Measurements from ENCODE around the gene IL15. TPM values are rescaled to one million over a fixed set of nuclear protein-coding genes. Genes with fewer than 3 reads are reported as not detected.
"Not testable (repeated sequence)": the region's sequence is repeated elsewhere in the genome, so short reads cannot be mapped to it uniquely, and the experiment has no call there.

IL15 gene
- 8.2 TPM for polyA plus RNA-seq

- no peaks in the 10 kb centered on the region for H3K9me3 Mint-ChIP-seq
Observed at GRCh38 chr4:141636082-141636770, at the start of gene IL15. IL15 (plus strand) TSS chr4:141636583; CDS start chr4:141719465, 82,882 bp downstream.

GRCh38 chr4:141587897-141588296 is 48.5 kb upstream of the IL15 start:
- Mint-ChIP-seq H3K9me3 (peaks cover 9 to 21% (median 10%) of the 10 kb centered on the region in 3 donors), H3K27me3 (no peaks in the 10 kb centered on the region), H3K4me3 (no peak overlapping the region), H3K36me3 (no peaks in the 10 kb centered on the region), H3K4me1 (no peaks in the 10 kb centered on the region), H3K27ac (no peak overlapping the region)

More at GRCh38 chr4:141636082-141636770, at the start of gene IL15:
- Mint-ChIP-seq H3K27ac (peak within 1 kb of the TSS; percentile 85 to 96 (median 86)), H3K27me3 (no peaks in the 10 kb centered on the region), H3K4me1 (peaks cover 23 to 50% (median 27%) of the 10 kb centered on the region in 3 donors), H3K4me3 (peak within 1 kb of the TSS; percentile 88 to 99 (median 96)), H3K36me3 (no peaks in the 10 kb centered on the region)

GRCh38 chr4:141595531-141595930 is 40.9 kb upstream of the IL15 start:
- no peaks in the 10 kb centered on the region for H3K4me1 Mint-ChIP-seq
- H3K27ac Mint-ChIP-seq, result no peak overlapping the region
- H3K4me3 Mint-ChIP-seq, result no peak overlapping the region
- no peaks in the 10 kb centered on the region for H3K27me3 Mint-ChIP-seq
- peaks cover 0 to 3% (median 0%) of the 10 kb centered on the region in 3 donors for H3K9me3 Mint-ChIP-seq
- no peaks in the 10 kb centered on the region for H3K36me3 Mint-ChIP-seq

- Mint-ChIP-seq H3K27ac (no peak overlapping the region), H3K27me3 (peaks cover 8% of the 10 kb centered on the region), H3K9me3 (no peaks in the 10 kb centered on the region), H3K4me1 (peaks cover 0 to 2% (median 0%) of the 10 kb centered on the region in 3 donors), H3K4me3 (no peak overlapping the region), H3K36me3 (peaks cover 1% of the 10 kb centered on the region)
Observed at GRCh38 chr4:141599853-141600252, 36.5 kb upstream of the IL15 start.

- not testable (repeated sequence) for H3K4me1 Mint-ChIP-seq, H3K9me3 Mint-ChIP-seq, H3K36me3 Mint-ChIP-seq, H3K27ac Mint-ChIP-seq
- Mint-ChIP-seq H3K4me3 (peak overlapping the region in 3 of 4 donors; percentile 5 to 55 (median 35)), H3K27me3 (peaks cover 11% of the 10 kb centered on the region)
Observed at GRCh38 chr4:141604683-141605082, 31.7 kb upstream of the IL15 start.

- H3K27ac Mint-ChIP-seq, result no peak overlapping the region
- H3K4me1 Mint-ChIP-seq, result peaks cover 0 to 2% (median 0%) of the 10 kb centered on the region in 3 donors
- peaks cover 0 to 1% (median 0%) of the 10 kb centered on the region in 3 donors for H3K9me3 Mint-ChIP-seq
- no peak overlapping the region for H3K4me3 Mint-ChIP-seq
- H3K27me3 Mint-ChIP-seq, result peaks cover 11% of the 10 kb centered on the region
- peaks cover 1% of the 10 kb centered on the region for H3K36me3 Mint-ChIP-seq
Observed at GRCh38 chr4:141605425-141605856, 30.9 kb upstream of the IL15 start.

GRCh38 chr4:141609243-141609642 is 27.1 kb upstream of the IL15 start:
- peaks cover 0 to 1% (median 0%) of the 10 kb centered on the region in 3 donors for H3K9me3 Mint-ChIP-seq
- H3K4me1 Mint-ChIP-seq, result peaks cover 0 to 5% (median 2%) of the 10 kb centered on the region in 3 donors
- H3K4me3 Mint-ChIP-seq, result no peak overlapping the region
- H3K36me3 Mint-ChIP-seq, result no peaks in the 10 kb centered on the region
- H3K27me3 Mint-ChIP-seq, result peaks cover 8% of the 10 kb centered on the region
- H3K27ac Mint-ChIP-seq, result no peak overlapping the region

- no peaks in the 10 kb centered on the region for H3K36me3 Mint-ChIP-seq
- H3K4me3 Mint-ChIP-seq, result no peak overlapping the region
- peaks cover 0 to 1% (median 0%) of the 10 kb centered on the region in 3 donors for H3K9me3 Mint-ChIP-seq
- H3K4me1 Mint-ChIP-seq, result peaks cover 0 to 10% (median 8%) of the 10 kb centered on the region in 3 donors
- no peak overlapping the region for H3K27ac Mint-ChIP-seq
- peaks cover 4% of the 10 kb centered on the region for H3K27me3 Mint-ChIP-seq
Observed at GRCh38 chr4:141610365-141610764, 26.0 kb upstream of the IL15 start.

GRCh38 chr4:141614878-141615586 is 21.4 kb upstream of the IL15 start:
- H3K4me1 Mint-ChIP-seq, result peaks cover 0 to 13% (median 11%) of the 10 kb centered on the region in 3 donors
- peak overlapping the region in 2 of 4 donors; percentile 7 to 9 for H3K4me3 Mint-ChIP-seq
- H3K9me3 Mint-ChIP-seq, result peaks cover 0 to 4% (median 0%) of the 10 kb centered on the region in 3 donors
- no peaks in the 10 kb centered on the region for H3K27me3 Mint-ChIP-seq
- peaks cover 2% of the 10 kb centered on the region for H3K36me3 Mint-ChIP-seq
- no peak overlapping the region for H3K27ac Mint-ChIP-seq

- not testable (repeated sequence) for H3K27ac Mint-ChIP-seq, H3K36me3 Mint-ChIP-seq, H3K9me3 Mint-ChIP-seq, H3K4me3 Mint-ChIP-seq, H3K27me3 Mint-ChIP-seq
- peaks cover 0 to 13% (median 11%) of the 10 kb centered on the region in 3 donors for H3K4me1 Mint-ChIP-seq
Observed at GRCh38 chr4:141615587-141615918, 20.8 kb upstream of the IL15 start.

GRCh38 chr4:141620715-141621114 is 15.7 kb upstream of the IL15 start:
- Mint-ChIP-seq H3K27me3 (no peaks in the 10 kb centered on the region), H3K4me1 (peaks cover 0 to 3% (median 2%) of the 10 kb centered on the region in 3 donors), H3K4me3 (no peak overlapping the region), H3K27ac (no peak overlapping the region), H3K9me3 (peaks cover 0 to 4% (median 0%) of the 10 kb centered on the region in 3 donors), H3K36me3 (peaks cover 2% of the 10 kb centered on the region)

GRCh38 chr4:141625023-141625422 is 11.4 kb upstream of the IL15 start:
- no peak overlapping the region for H3K4me3 Mint-ChIP-seq
- H3K9me3 Mint-ChIP-seq, result no peaks in the 10 kb centered on the region
- no peaks in the 10 kb centered on the region for H3K4me1 Mint-ChIP-seq
- H3K27me3 Mint-ChIP-seq, result no peaks in the 10 kb centered on the region
- no peak overlapping the region for H3K27ac Mint-ChIP-seq
- H3K36me3 Mint-ChIP-seq, result no peaks in the 10 kb centered on the region

- Mint-ChIP-seq H3K4me1 (peaks cover 3 to 18% (median 8%) of the 10 kb centered on the region in 3 donors), H3K27ac (no peak overlapping the region), H3K4me3 (no peak overlapping the region), H3K27me3 (no peaks in the 10 kb centered on the region), H3K36me3 (no peaks in the 10 kb centered on the region), H3K9me3 (no peaks in the 10 kb centered on the region)
Observed at GRCh38 chr4:141630854-141631253, 5.5 kb upstream of the IL15 start.

GRCh38 chr4:141635736-141636081 is 674 bp upstream of the IL15 start:
- Mint-ChIP-seq H3K27me3 (no peaks in the 10 kb centered on the region), H3K4me3 (peak overlapping the region; percentile 88 to 99 (median 96)), H3K27ac (peak overlapping the region; percentile 17 to 91 (median 86)), H3K36me3 (no peaks in the 10 kb centered on the region), H3K4me1 (peaks cover 23 to 48% (median 25%) of the 10 kb centered on the region in 3 donors), H3K9me3 (no peaks in the 10 kb centered on the region)

- Mint-ChIP-seq H3K4me1 (peaks cover 23 to 50% (median 27%) of the 10 kb centered on the region in 3 donors), H3K27me3 (no peaks in the 10 kb centered on the region), H3K27ac (peak overlapping the region; percentile 85 to 96 (median 86)), H3K36me3 (no peaks in the 10 kb centered on the region), H3K9me3 (no peaks in the 10 kb centered on the region), H3K4me3 (peak overlapping the region; percentile 88 to 99 (median 96))
Observed at GRCh38 chr4:141636771-141637460, 533 bp downstream of the IL15 start.
